HG03558 (cell line): ENCODE results near the gene ZBTB20.

ENCODE experiments used
- ATAC-seq: cut with Tn5 transposase; IDR thresholded peaks from one replicate; pipeline ENCODE4 v1.9.1; 2021; ENCODE audit warnings: moderate number of reproducible peaks; ENCODE audit not compliant: unreplicated experiment; ENCODE audit errors: extremely low read depth

ZBTB20 gene

GRCh38 chr3:114518206-114518808 is 628.8 kb downstream of the ZBTB20 start:
- ATAC-seq, result no peak

GRCh38 chr3:114510201-114510600 is 636.9 kb downstream of the ZBTB20 start:
- ATAC-seq, result no peak

- no peak for ATAC-seq
These were observed 637.3 kb downstream of the ZBTB20 start for GRCh38 chr3:114509756-114510155.

DNA sequence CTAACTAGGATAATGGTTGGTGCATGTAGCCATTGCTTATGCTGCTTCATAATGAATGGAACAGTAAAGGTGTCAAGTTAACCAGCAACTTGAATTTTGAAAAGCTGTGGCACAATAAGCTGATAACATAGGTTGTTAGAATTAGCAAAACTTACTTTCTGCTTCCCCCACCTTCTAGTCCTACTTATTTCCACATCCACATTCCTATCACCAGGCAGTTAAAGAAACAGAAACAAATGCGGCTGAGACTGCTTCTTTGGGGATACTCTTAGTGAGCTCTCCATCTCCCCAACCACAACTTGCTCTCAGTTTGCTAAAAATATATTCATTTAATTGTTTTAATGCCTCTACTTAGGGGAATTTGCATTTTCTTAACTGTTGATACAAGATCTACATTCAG is 638.1 kb downstream of the ZBTB20 start:
- ATAC-seq, result no peak

GRCh38 chr3:114508208-114508607 is 638.9 kb downstream of the ZBTB20 start:
- ATAC-seq, result no peak

DNA sequence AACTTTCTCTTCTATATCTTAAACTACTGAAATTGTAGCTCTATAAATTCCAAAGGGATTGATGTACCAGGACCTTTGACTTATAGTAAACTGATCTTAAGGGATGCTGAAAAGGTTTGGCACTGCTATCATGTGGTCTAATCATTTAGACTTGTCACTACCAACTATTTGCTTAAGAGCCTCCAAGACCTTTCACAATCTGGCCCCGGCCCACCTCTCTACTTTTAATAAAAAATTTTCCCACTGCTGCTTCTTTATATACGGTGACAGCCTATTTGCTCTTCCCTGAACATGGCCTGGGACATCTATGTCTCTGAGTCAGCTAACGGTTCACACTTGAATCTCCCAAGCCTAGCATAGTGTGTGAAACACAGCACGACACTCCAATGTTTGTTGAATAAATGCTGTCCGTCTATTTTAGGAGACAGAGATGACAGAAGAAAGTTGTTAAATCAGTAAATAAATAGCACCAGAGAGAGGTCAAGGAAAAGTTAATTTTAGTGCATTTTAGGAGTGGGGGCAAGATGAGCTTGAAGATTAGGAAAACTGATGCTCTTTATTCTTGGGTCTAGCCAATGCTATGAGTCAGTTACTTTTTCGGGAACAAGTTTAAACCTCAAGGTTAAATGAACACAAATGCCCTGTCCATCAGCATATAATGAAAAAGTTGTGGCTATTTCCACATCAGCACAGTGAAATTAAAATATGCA is 640.3 kb downstream of the ZBTB20 start:
- no peak for ATAC-seq

DNA sequence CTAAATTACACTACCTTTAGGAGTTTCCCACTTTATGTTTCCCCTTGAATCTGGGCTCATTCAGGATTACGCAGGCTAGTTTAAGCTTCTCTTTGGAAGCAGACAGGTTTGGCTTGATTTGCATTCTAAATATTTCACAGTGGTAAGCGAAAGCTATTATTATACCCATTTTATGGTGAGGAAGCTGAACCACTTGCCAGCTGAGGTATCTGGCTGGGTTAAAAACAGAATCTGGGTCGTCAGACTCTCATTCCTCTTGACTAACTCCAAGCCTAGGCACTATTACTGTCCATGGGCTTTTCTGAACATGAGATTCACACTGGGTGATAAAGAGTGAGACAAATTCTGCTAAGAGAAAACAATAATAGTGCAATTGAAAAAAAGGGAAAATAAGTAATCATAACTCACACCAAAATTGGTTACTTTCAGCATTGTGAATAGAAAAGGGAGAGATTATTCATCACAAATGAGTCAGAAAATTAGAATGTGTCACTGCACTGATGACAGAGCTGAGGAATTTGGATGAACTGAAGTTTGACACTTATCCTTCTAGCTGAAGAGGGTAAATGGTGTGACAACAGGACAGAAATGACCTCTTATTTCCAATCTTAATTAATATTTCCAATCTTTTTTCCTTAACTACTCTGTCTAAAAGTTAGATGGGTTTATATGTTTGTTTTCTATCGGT is 642.0 kb downstream of the ZBTB20 start:
- ATAC-seq, result no peak

- ATAC-seq, result no peak
These were observed 644.9 kb downstream of the ZBTB20 start for GRCh38 chr3:114502204-114502603.

- ATAC-seq, result no peak
These were observed 647.1 kb downstream of the ZBTB20 start for GRCh38 chr3:114499976-114500375.

DNA sequence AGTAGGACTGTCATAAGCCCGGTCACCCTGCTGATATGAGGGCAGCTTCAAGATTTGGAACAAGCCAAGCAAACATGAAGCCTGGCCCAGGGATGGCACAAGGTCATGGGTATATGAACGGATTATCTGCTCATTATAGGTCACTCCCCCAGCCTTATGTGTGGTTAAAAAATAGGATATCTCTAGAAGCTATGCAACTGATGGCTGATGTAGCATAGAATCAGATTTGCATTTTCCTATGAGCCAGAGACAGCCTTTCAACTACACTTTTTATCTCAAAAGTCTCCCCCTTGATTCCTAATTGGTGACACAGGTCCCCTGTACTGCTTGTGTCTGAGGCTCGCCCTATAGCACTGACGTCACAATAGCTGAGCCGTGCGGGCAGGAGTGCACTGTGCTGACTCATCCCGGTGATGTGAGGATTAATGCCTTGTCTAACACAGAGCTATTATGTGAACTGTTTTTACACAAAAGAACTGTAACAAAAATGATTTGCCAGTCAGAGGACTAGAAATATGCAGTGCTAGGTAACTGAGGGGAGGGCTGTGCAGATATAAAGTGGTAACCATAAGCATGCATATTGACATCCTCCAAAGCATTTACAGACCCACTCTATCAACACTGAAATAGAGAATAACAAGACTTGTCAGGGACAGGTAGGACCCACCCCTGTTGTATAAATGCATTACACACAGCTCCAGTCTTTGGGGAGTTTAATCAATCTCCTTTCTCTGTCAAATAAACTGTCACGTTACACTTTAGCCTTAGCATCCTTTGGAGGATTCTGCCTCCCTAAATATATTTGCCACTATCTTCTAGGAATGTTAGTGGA is 648.3 kb downstream of the ZBTB20 start:
- no peak for ATAC-seq

DNA sequence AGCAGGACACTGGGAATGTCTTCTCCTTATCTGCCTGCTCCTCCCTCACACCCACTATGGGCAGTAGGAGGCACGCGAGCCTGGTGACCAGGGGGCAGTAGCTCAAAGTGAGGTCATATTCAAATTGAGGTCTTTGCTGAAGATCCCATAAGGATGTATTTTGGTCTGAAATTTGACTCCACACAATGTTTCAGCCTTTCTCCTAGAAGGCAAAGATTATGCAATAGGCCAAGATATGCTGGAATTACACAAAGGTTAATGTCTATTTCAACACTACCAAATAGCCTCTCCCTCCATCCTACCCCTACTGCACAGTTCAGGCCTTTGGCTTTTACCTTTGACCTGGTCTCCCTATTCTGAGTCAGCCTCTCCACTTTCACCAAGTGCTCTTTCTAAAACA is 650.2 kb downstream of the ZBTB20 start:
- no peak for ATAC-seq

DNA sequence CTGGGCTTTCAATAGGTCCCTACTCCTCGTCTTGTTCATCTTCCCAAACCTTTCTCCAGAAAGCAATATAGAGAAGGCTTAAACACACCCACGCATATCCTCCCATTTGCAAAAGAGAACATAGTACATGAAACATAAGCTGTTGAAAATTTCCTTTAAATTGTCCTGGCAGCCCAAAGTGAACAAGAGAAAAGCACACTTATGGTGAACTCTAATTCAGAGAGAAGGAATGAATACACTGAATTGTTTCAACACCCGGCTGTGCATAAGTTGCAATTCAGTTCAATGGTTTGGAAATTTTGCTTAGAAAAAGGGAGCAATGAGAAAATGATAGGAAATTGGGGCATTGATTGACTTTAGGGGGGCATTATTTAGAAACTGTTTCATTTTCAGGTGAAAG is 650.6 kb downstream of the ZBTB20 start:
- ATAC-seq, result no peak

DNA sequence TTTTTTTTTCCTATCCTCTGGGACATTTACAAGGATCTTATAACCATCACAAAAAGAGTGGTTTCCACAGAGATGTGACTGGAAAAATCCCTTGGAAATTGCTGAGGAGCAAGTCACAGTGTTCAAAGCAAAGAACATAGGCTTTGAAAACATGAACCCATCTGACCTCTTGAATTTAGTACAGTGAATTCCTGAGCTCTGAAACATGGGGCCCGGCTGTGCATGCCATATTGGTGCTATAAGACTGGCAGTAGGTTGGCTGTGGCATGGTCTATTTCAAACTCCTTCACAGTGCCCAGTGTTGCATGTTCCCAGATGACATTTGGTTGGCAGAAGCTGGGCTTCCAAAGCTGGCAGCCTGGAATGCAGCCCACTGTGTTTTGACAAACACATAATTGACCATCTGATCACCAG is 651.1 kb downstream of the ZBTB20 start:
- no peak for ATAC-seq

DNA sequence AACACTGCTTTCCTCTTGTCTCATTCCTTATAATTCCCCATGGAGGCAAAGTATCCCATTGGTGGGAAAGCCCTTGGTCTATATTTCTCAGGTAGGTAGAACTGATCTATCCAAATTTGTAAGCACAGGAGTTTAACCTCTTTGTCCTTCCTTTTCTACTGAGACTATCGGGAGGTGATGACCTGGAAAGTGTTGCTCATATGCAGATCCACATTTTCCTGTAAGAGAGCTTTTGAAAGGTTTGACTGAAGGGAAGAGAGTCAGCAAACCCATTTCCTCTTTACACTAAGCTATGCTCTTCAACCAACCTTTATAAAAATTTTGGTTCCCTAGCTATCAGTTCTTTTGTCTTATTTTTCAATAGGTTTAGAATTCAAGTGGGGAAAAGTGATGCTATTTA is 652.6 kb downstream of the ZBTB20 start:
- ATAC-seq, result no peak

DNA sequence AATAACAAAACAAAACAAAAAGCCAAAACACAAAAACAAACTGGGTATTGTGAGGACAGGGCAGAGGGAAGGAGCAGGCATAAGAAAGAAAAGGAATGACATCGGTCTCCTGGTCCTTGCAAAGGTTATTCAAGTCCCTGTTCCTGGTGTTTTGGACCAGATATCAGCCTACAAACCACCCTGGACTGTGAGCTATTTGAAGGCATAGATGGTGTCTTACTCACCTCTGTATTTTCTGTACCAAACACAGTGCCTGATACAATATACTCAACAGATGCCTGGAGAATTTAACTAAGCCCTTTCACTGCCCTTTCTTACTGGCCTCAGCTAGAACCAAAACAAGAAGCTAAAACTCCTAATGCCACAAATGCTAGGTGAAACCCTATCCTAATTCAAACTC is 656.3 kb downstream of the ZBTB20 start:
- no peak for ATAC-seq

- ATAC-seq, result no peak
These were observed 659.6 kb downstream of the ZBTB20 start for GRCh38 chr3:114487502-114487901.

GRCh38 chr3:114484919-114485318 is 662.2 kb downstream of the ZBTB20 start:
- no peak for ATAC-seq

GRCh38 chr3:114481113-114481512 is 666.0 kb downstream of the ZBTB20 start:
- ATAC-seq, result no peak

- no peak for ATAC-seq
These were observed 666.6 kb downstream of the ZBTB20 start for GRCh38 chr3:114480442-114480841.

DNA sequence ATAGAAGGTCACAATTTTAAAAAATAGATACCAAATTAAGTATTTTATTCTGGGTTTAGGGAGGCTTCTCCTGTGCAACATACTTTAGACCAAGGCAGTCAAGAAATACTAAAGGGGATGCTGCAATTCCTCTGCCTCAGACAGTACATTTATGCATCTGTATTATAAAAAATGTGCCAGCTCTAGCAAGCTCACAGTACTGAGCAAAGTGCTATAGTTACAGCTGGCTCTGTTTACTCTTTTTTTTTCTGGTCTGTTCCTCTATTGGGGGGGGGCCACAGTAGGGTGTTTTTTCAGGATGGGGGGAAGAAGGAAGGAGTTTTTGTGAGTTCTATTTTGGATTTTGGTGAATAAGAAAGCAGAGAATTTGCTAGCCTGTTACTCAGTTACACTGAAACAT is 668.3 kb downstream of the ZBTB20 start:
- no peak for ATAC-seq

GRCh38 chr3:114476511-114476910 is 670.6 kb downstream of the ZBTB20 start:
- no peak for ATAC-seq
